ENCODE measurements around the gene ARID1B.

GRCh38 chr6:156729248-156729647 is 47.9 kb upstream of the ARID1B start:
- no peak for TF ChIP-seq POLR2A (IDR thresholded peaks at IDR 0.05)
- no peak for TF ChIP-seq CTCF (IDR thresholded peaks at IDR 0.05)
